Liver (tissue), 9 donors: Measurements from ENCODE around the gene CALR. TPM values are rescaled to one million over a fixed set of nuclear protein-coding genes. Genes with fewer than 3 reads are reported as not detected.

ENCODE experiments used
- DNase-seq: peaks from one replicate; pipeline ENCODE4 v3.0.0-alpha.2; 2017; ENCODE audit warnings: low spot score
- H3K27ac ChIP-seq, 2 donors: one replicate each; pipeline ENCODE4 v1.7.0; 2013; ENCODE audit warnings: inconsistent platforms in 2 of 2, low read length in 2 of 2, control low read depth in 1 of 2, low read depth in 1 of 2, mild to moderate bottlenecking in 1 of 2
- H3K27me3 ChIP-seq, 4 donors: one replicate each; pipeline versions ENCODE4 v1.6.1 to v1.7.0; 2013; ENCODE audit warnings: low read length in 3 of 4, inconsistent platforms in 1 of 4, mild to moderate bottlenecking in 1 of 4, moderate library complexity in 1 of 4; ENCODE audit not compliant: control insufficient read depth in 4 of 4, insufficient read depth in 4 of 4
- H3K36me3 ChIP-seq, 4 donors: one replicate each; pipeline versions ENCODE4 v1.6.1 to v1.7.0; 2013; ENCODE audit warnings: low read length in 3 of 4, mild to moderate bottlenecking in 3 of 4, low read depth in 1 of 4, moderate library complexity in 1 of 4; ENCODE audit not compliant: control insufficient read depth in 4 of 4, insufficient read depth in 3 of 4
- H3K4me1 ChIP-seq, 4 donors: one replicate each; pipeline versions ENCODE4 v1.6.1 to v1.7.0; 2013; ENCODE audit warnings: low read length in 3 of 4, mild to moderate bottlenecking in 3 of 4, moderate library complexity in 1 of 4; ENCODE audit not compliant: control insufficient read depth in 4 of 4, insufficient read depth in 4 of 4
- H3K4me3 ChIP-seq, 3 donors: one replicate each; pipeline versions ENCODE4 v1.6.1 to v1.7.0; 2013; ENCODE audit warnings: low read length in 3 of 3, control low read depth in 1 of 3, low read depth in 1 of 3, mild to moderate bottlenecking in 1 of 3
- H3K9ac ChIP-seq, 2 donors: one replicate each; pipeline ENCODE4 v1.7.0; 2013; ENCODE audit warnings: low read length in 2 of 2, mild to moderate bottlenecking in 2 of 2, moderate library complexity in 2 of 2, control low read depth in 1 of 2, low read depth in 1 of 2
- H3K9me3 ChIP-seq, 4 donors: one replicate each; pipeline versions ENCODE4 v1.6.1 to v1.7.0; 2013; ENCODE audit warnings: low read length in 3 of 4; ENCODE audit not compliant: control insufficient read depth in 4 of 4
- ATF3 ChIP-seq: IDR thresholded peaks from 2 replicates; pipeline ENCODE4 v1.6.1; 2016; ENCODE audit warnings: antibody characterized with exemption
- EGR1 ChIP-seq, 2 donors: IDR thresholded peaks; 2 replicates each; pipeline ENCODE4 v1.6.1; 2016 to 2018; ENCODE audit warnings: antibody characterized with exemption in 2 of 2, low read depth in 2 of 2
- FOXA1 ChIP-seq: IDR thresholded peaks from 2 replicates; pipeline ENCODE4 v1.6.1; 2016; ENCODE audit warnings: antibody characterized with exemption
- FOXA2 ChIP-seq: IDR thresholded peaks from 2 replicates; pipeline ENCODE4 v1.6.1; 2016; ENCODE audit warnings: antibody characterized with exemption
- GABPA ChIP-seq, 2 donors: IDR thresholded peaks in 1 of 2; conservative IDR thresholded peaks in 1 of 2; 2 replicates each; pipeline ENCODE4 v1.6.1; 2016; ENCODE audit warnings: antibody characterized with exemption in 2 of 2, mild to moderate bottlenecking in 1 of 2, moderate library complexity in 1 of 2
- HNF4A ChIP-seq, 2 donors: conservative IDR thresholded peaks; 2 replicates each; pipeline ENCODE4 v1.6.1; 2016; ENCODE audit warnings: antibody characterized with exemption in 2 of 2, mild to moderate bottlenecking in 2 of 2
- HNF4G ChIP-seq: IDR thresholded peaks from 2 replicates; pipeline ENCODE4 v1.6.1; 2016; ENCODE audit warnings: antibody characterized with exemption
- JUND ChIP-seq, 2 donors: IDR thresholded peaks; 2 replicates each; pipeline ENCODE4 v1.6.1; 2016; ENCODE audit warnings: antibody characterized with exemption in 2 of 2
- MAX ChIP-seq: IDR thresholded peaks from 2 replicates; pipeline ENCODE4 v1.6.1; 2016; ENCODE audit warnings: antibody characterized with exemption
- NR2F2 ChIP-seq: IDR thresholded peaks from 2 replicates; pipeline ENCODE4 v1.6.1; 2016; ENCODE audit warnings: antibody characterized with exemption
- RAD21 ChIP-seq, 2 donors: IDR thresholded peaks; 2 replicates each; pipeline ENCODE4 v1.6.1; 2016; ENCODE audit warnings: antibody characterized with exemption in 2 of 2, mild to moderate bottlenecking in 2 of 2
- RXRA ChIP-seq, 2 donors: IDR thresholded peaks; 2 replicates each; pipeline ENCODE4 v1.6.1; 2017 to 2018; ENCODE audit warnings: antibody characterized with exemption in 2 of 2, mild to moderate bottlenecking in 1 of 2
- SP1 ChIP-seq: IDR thresholded peaks from 2 replicates; pipeline ENCODE4 v1.6.1; 2018; ENCODE audit warnings: antibody characterized with exemption, mild to moderate bottlenecking
- TAF1 ChIP-seq: conservative IDR thresholded peaks from 2 replicates; pipeline ENCODE4 v1.6.1; 2016; ENCODE audit warnings: antibody characterized with exemption, mild to moderate bottlenecking
- YY1 ChIP-seq: IDR thresholded peaks from 2 replicates; pipeline ENCODE4 v1.6.1; 2016; ENCODE audit warnings: antibody characterized with exemption, mild to moderate bottlenecking
- ZBTB33 ChIP-seq: IDR thresholded peaks from 2 replicates; pipeline ENCODE4 v1.6.1; 2016; ENCODE audit warnings: antibody characterized with exemption
- WGBS: extraction: QIAGEN DNeasy Blood & Tissue Kit; methylation state at CpG from one replicate; pipeline ENCODE4 v1.1.7; 2013; 5-methylcytosine and 5-hydroxymethylcytosine counted together
- polyA plus RNA-seq, 2 donors: library from polyadenylated mRNA; stranded (reverse) in 1 of 2; unstranded in 1 of 2; fragments of 200-250 nt in 1 of 2; fragments of >200 nt in 1 of 2; fragmentation: Nextera tagmentation in 1 of 2; extraction: Ambion mirVana in 1 of 2; gene quantifications; one replicate each; pipeline versions ENCODE4 v1.2.1 to v1.2.3, GENCODE V29; 2013 to 2015
- total RNA-seq, 2 donors: library from RNA; depleted of rRNA; stranded (reverse); fragments of >200 nt; gene quantifications; one replicate each; pipeline ENCODE4 v1.2.3, GENCODE V29; 2014
- donor health status: healthy.
- donor health status: healthy.
- donor health status: healthy.
- donor health status: healthy.
- donor health status: healthy.

Gene CALR
- total and polyA plus RNA-seq, 4 donors, result 618 to 1,316 (median 1,070) TPM

GRCh38 chr19:12943437-12944044, 5.1 kb downstream of the CALR start:
- no peak overlapping the region for H3K9ac ChIP-seq
- no peaks in the 10 kb centered on the region for H3K27me3 ChIP-seq

GRCh38 chr19:12944104-12944674, 5.8 kb downstream of the CALR start:
- H3K4me1 ChIP-seq, result peaks cover 9 to 50% (median 34%) of the 10 kb centered on the region in 4 donors
- TF ChIP-seq NR2F2 (no peak), JUND (IDR thresholded peaks at IDR 0.05) (no peak), YY1 (no peak), GABPA (IDR thresholded peaks at IDR 0.05 in 1 of 2, conservative IDR thresholded peaks at IDR 0.05 in 1 of 2) (no peak), FOXA1 (no peak), ATF3 (no peak), HNF4G (no peak), RXRA (IDR thresholded peaks at IDR 0.05) (no peak), FOXA2 (no peak), ZBTB33 (no peak), SP1 (no peak), MAX (no peak), EGR1 (IDR thresholded peaks at IDR 0.05; ENCODE audit: low read depth in 2 of 2) (no peak), HNF4A (conservative IDR thresholded peaks at IDR 0.05) (no peak), TAF1 (no peak)
- peaks cover 24 to 52% (median 52%) of the 10 kb centered on the region in 4 donors for H3K36me3 ChIP-seq
- H3K4me3 ChIP-seq, result no peak overlapping the region
- no peaks in the 10 kb centered on the region for H3K9me3 ChIP-seq
- no peak overlapping the region for H3K9ac ChIP-seq
- H3K27me3 ChIP-seq, result no peaks in the 10 kb centered on the region
- no peak overlapping the region for H3K27ac ChIP-seq
- no peak for DNase-seq
- 86% methylated on average over 2 of the region's 2 CpGs for WGBS

More at GRCh38 chr19:12943437-12944044, 5.1 kb downstream of the CALR start:
- Histone ChIP-seq H3K4me1 (peaks cover 9 to 50% (median 35%) of the 10 kb centered on the region in 4 donors), H3K27ac (no peak overlapping the region), H3K36me3 (peaks cover 19 to 46% (median 45%) of the 10 kb centered on the region in 4 donors), H3K4me3 (no peak overlapping the region), H3K9me3 (no peaks in the 10 kb centered on the region)
- 85% methylated on average over 18 of the region's 18 CpGs for WGBS
- TF ChIP-seq EGR1 (IDR thresholded peaks at IDR 0.05; ENCODE audit: low read depth in 2 of 2), result no peak
- TF ChIP-seq GABPA (IDR thresholded peaks at IDR 0.05 in 1 of 2, conservative IDR thresholded peaks at IDR 0.05 in 1 of 2), result no peak
- TF ChIP-seq YY1, result no peak
- no peak for TF ChIP-seq NR2F2
- no peak for TF ChIP-seq HNF4A (conservative IDR thresholded peaks at IDR 0.05)
- TF ChIP-seq RAD21 (IDR thresholded peaks at IDR 0.05), result no peak
- no peak for TF ChIP-seq RXRA (IDR thresholded peaks at IDR 0.05)
- TF ChIP-seq HNF4G, result no peak
- TF ChIP-seq ATF3, result no peak
- TF ChIP-seq JUND (IDR thresholded peaks at IDR 0.05), result no peak
- DNase-seq, result no peak
